ENCODE measurements around the gene PTPDC1.

The PTPDC1 gene

GRCh38 chr9:94140791-94141790 lies 56.8 kb downstream of the PTPDC1 start:
- DNase-seq: no peak
- ATAC-seq (replicated peaks): no peak
- no peak overlapping the region for H3K27ac Mint-ChIP-seq

GRCh38 chr9:94142353-94142752 lies 58.1 kb downstream of the PTPDC1 start:
- H3K27me3 Mint-ChIP-seq: no peaks in the 10 kb centered on the region
- no peaks in the 10 kb centered on the region for H3K9me3 Mint-ChIP-seq
- H3K4me3 Mint-ChIP-seq: no peak overlapping the region
- H3K27ac Mint-ChIP-seq: no peak overlapping the region
- peaks cover 0 to 2% of the 10 kb centered on the region in 2 donors for H3K4me1 Mint-ChIP-seq
- no peak for ATAC-seq (replicated peaks)
- no peaks in the 10 kb centered on the region for H3K36me3 Mint-ChIP-seq
- no peak for DNase-seq

More at GRCh38 chr9:94140791-94141790, 56.8 kb downstream of the PTPDC1 start:
- H3K9me3 Mint-ChIP-seq: no peaks in the 10 kb centered on the region
- peaks cover 0 to 2% of the 10 kb centered on the region in 2 donors for H3K4me1 Mint-ChIP-seq
- H3K27me3 Mint-ChIP-seq: no peaks in the 10 kb centered on the region
- no peak overlapping the region for H3K4me3 Mint-ChIP-seq
- H3K36me3 Mint-ChIP-seq: no peaks in the 10 kb centered on the region

GRCh38 chr9:94144394-94144793 lies 60.1 kb downstream of the PTPDC1 start:
- Mint-ChIP-seq H3K4me3 (no peak overlapping the region), H3K9me3 (no peaks in the 10 kb centered on the region), H3K4me1 (peaks cover under 1 to 4% of the 10 kb centered on the region in 2 donors), H3K36me3 (no peaks in the 10 kb centered on the region), H3K27me3 (no peaks in the 10 kb centered on the region), H3K27ac (no peak overlapping the region)
- ATAC-seq (replicated peaks): no peak
- DNase-seq: no peak

- Mint-ChIP-seq H3K27me3 (no peaks in the 10 kb centered on the region), H3K27ac (no peak overlapping the region), H3K4me3 (no peak overlapping the region), H3K4me1 (peaks cover 11 to 15% of the 10 kb centered on the region in 2 donors), H3K36me3 (no peaks in the 10 kb centered on the region), H3K9me3 (no peaks in the 10 kb centered on the region)
- no peak for DNase-seq
- ATAC-seq (replicated peaks): no peak
These were observed 61.4 kb downstream of the PTPDC1 start for GRCh38 chr9:94145640-94146039.

GRCh38 chr9:94147776-94148175 lies 63.5 kb downstream of the PTPDC1 start:
- DNase-seq (no peak), ATAC-seq (replicated peaks) (no peak)
- Mint-ChIP-seq H3K4me3 (no peak overlapping the region), H3K27me3 (no peaks in the 10 kb centered on the region), H3K36me3 (no peaks in the 10 kb centered on the region), H3K4me1 (peaks cover 11 to 15% of the 10 kb centered on the region in 2 donors), H3K9me3 (no peaks in the 10 kb centered on the region), H3K27ac (no peak overlapping the region)

- Mint-ChIP-seq H3K4me3 (no peak overlapping the region), H3K36me3 (no peaks in the 10 kb centered on the region), H3K4me1 (peaks cover 13 to 16% of the 10 kb centered on the region in 2 donors), H3K27ac (no peak overlapping the region), H3K27me3 (no peaks in the 10 kb centered on the region), H3K9me3 (no peaks in the 10 kb centered on the region)
- DNase-seq (no peak), ATAC-seq (replicated peaks) (no peak)
These were observed 64.2 kb downstream of the PTPDC1 start for GRCh38 chr9:94148419-94148818.

- Mint-ChIP-seq H3K27me3 (no peaks in the 10 kb centered on the region), H3K36me3 (peaks cover 2 to 7% of the 10 kb centered on the region in 2 donors), H3K27ac (no peak overlapping the region), H3K4me3 (no peak overlapping the region), H3K4me1 (peaks cover 26 to 27% of the 10 kb centered on the region in 2 donors), H3K9me3 (peaks cover 5% of the 10 kb centered on the region in 2 donors)
- peak in 1 of 2 donors; percentile 47 for ATAC-seq (replicated peaks)
- no peak for DNase-seq
These were observed 65.4 kb downstream of the PTPDC1 start for GRCh38 chr9:94149696-94150095.

- H3K4me1 Mint-ChIP-seq: peaks cover 27% of the 10 kb centered on the region in 2 donors
- H3K9me3 Mint-ChIP-seq: peaks cover 5 to 6% of the 10 kb centered on the region in 2 donors
- no peak overlapping the region for H3K27ac Mint-ChIP-seq
- DNase-seq (no peak), ATAC-seq (replicated peaks) (no peak)
- H3K4me3 Mint-ChIP-seq: no peak overlapping the region
- H3K36me3 Mint-ChIP-seq: peaks cover 2 to 8% of the 10 kb centered on the region in 2 donors
- no peaks in the 10 kb centered on the region for H3K27me3 Mint-ChIP-seq
These were observed 66.1 kb downstream of the PTPDC1 start for GRCh38 chr9:94150279-94150828.

GRCh38 chr9:94150890-94151650 lies 66.8 kb downstream of the PTPDC1 start:
- H3K9me3 Mint-ChIP-seq: peaks cover 5 to 6% of the 10 kb centered on the region in 2 donors
- no peak overlapping the region for H3K27ac Mint-ChIP-seq
- ATAC-seq (replicated peaks) (no peak), DNase-seq (no peak)
- H3K4me3 Mint-ChIP-seq: no peak overlapping the region
- H3K36me3 Mint-ChIP-seq: peaks cover 2 to 8% of the 10 kb centered on the region in 2 donors
- H3K4me1 Mint-ChIP-seq: peaks cover 27% of the 10 kb centered on the region in 2 donors
- no peaks in the 10 kb centered on the region for H3K27me3 Mint-ChIP-seq

- ATAC-seq (replicated peaks): peak; percentile 61 to 66
- Mint-ChIP-seq H3K4me1 (peaks cover 30 to 41% of the 10 kb centered on the region in 2 donors), H3K27ac (peak overlapping the region; percentile 49), H3K36me3 (peaks cover 2 to 8% of the 10 kb centered on the region in 2 donors), H3K27me3 (no peaks in the 10 kb centered on the region), H3K9me3 (peaks cover 5 to 6% of the 10 kb centered on the region in 2 donors), H3K4me3 (no peak overlapping the region)
- no peak for DNase-seq
These were observed 69.6 kb downstream of the PTPDC1 start for GRCh38 chr9:94153905-94154304.

GRCh38 chr9:94156348-94157049 lies 72.2 kb downstream of the PTPDC1 start:
- H3K27me3 Mint-ChIP-seq: no peaks in the 10 kb centered on the region
- H3K27ac Mint-ChIP-seq: no peak overlapping the region
- H3K4me3 Mint-ChIP-seq: no peak overlapping the region
- peaks cover 5 to 6% of the 10 kb centered on the region in 2 donors for H3K9me3 Mint-ChIP-seq
- peaks cover 2 to 8% of the 10 kb centered on the region in 2 donors for H3K36me3 Mint-ChIP-seq
- DNase-seq (no peak), ATAC-seq (replicated peaks) (peak in 1 of 2 donors; percentile 22)
- H3K4me1 Mint-ChIP-seq: peaks cover 19 to 35% of the 10 kb centered on the region in 2 donors

GRCh38 chr9:94157050-94157801 lies 73.0 kb downstream of the PTPDC1 start:
- Mint-ChIP-seq H3K4me3 (no peak overlapping the region), H3K4me1 (peaks cover 19 to 35% of the 10 kb centered on the region in 2 donors)

More at GRCh38 chr9:94157050-94157801, 73.0 kb downstream of the PTPDC1 start:
- DNase-seq: no peak
- H3K9me3 Mint-ChIP-seq: peaks cover 5 to 6% of the 10 kb centered on the region in 2 donors
- ATAC-seq (replicated peaks): no peak
- no peaks in the 10 kb centered on the region for H3K27me3 Mint-ChIP-seq
- H3K27ac Mint-ChIP-seq: no peak overlapping the region
- peaks cover 2 to 8% of the 10 kb centered on the region in 2 donors for H3K36me3 Mint-ChIP-seq
